Suppressor macrophage treated with lipopolysaccharide for 1 hour (primary cell): ENCODE results near the gene NOD1.
A peak's percentile ranks its signal among the peaks of the same experiment; 100 is the strongest.
"Not testable (repeated sequence)": the region's sequence is repeated elsewhere in the genome, so short reads cannot be mapped to it uniquely, and the experiment has no call there.

Source experiments
- DNase-seq, 3 donors: peaks; one replicate each; pipeline ENCODE4 v3.0.0-alpha.2; 2020 to 2022

Gene NOD1

DNA sequence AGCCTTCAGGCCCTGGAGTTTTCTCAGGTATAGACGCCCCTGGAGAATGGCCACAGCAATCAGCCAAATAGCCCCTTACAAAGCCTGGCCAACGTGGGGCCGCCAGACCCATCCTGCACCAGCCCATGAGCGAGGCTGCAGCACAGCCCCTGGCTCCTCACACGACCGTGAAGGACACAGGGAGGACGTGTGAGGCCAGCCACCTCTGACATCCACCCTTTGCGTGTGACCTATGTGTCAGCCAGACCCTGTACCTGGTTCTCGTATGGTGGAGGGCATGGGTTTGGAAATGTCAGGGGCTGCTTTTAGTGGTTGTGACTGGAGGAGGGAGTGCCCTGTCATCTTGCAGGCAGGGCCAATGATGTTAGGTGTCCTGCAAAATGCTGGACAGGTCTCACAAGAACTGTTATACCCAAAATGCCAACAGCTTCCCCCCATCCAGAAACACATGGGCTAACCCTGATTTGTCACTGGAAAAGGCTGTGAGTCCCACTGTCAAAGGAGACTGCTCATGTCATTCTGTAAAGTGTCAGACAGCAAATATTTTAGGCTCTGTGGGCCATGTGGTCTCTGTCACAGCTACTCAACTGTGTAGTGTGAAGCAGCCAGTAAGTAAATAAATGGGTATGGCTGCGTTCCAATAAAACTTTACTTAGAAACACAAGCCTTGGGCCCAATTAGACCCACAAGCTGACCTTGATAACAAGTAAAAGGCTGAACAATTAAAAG is 30.0 kb downstream of the NOD1 start:
- DNase-seq: no peak

DNA sequence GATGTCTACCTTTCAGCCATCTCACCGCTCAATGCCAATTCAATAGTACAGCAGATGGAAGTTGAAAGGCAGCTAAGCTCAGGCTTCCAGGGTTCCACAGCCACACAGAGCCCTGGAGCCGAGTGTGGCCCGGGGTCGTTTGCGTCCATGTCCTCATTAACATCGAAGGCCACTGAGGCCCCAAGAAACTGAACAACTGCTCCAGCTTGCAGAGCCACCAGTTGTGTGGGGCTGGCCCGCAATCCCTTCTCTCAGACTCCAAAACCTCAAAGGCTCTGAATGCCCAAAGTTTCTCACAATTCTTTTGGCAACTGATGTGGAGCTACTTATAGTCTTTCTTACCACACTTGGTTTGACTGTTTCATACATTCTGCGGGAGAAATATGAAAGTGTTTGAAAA is 31.1 kb downstream of the NOD1 start:
- DNase-seq: no peak

DNA sequence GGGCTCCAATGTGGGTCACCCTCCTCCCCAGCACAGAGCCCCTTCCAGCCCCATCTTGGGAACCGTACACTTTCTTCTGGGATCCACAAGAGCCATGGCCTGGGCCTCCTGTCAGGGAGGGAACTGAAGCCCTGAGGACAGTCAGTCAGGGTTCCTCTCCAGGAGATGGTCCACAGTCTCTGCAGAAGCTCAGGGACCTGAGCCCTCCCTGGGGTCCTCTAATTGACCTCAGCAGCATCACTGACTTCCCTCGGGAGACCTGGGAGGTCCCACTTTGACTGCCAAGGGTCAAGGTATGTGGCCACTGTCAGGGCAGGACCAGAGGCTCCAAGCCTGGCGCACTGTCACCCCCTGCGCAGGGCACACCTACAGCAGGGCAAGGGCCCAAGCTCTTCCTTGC is 32.3 kb downstream of the NOD1 start:
- DNase-seq: no peak

DNA sequence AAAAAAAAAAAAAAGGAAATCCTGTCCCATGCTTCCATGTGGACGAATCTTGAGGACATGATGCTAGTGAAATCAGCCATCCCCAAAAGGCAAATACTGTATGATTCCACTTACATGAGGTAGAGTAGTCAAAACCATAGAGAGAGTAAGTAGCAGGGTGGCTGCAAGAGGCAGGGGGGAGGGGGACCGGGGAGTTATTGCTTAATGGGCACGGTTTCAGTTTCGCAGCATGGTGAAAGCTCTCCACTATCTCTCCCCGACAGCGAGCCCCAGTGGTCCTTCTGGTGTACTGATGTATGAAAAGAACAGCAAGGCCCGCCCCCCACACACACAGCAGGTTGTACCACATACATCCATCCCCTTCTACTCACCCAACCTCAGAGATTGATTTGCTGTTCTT is 32.8 kb downstream of the NOD1 start:
- DNase-seq: peak; percentile 89 to 94 (median 91)

DNA sequence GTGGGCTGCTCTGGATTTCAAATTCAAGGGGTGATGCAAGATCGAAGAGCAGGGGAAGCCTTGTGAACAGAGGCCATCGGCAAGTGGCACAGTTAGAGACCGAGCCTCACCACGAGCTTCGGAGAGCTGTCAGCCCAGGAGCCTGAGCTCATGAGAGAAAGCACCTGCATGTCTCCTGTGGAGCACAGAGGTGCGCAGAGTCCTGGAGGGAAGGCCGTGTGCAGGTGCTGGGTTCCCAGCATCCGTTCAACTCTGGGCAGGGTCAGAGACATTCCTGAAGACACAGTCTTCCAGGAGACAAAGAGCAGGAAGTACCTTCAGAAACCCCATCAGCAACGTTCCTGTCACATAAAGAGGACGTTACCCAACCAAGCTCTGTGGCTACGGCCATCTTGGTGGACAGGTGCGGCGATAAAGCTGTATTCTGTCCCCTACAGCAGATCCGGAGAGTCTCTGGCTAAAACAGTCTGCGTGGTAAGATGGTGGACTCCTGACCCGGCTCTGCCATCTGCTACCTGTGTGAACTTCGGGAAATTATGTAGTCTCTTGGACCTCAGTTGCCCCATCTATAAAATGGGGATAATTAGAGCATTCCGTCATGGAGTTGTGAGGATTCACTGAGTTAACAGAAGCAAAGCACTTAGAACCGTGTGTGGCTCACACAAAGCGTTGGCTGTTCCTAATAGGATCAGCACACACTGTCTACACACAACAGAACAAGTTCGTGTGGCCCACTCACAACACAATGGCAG is 40.6 kb downstream of the NOD1 start:
- no peak for DNase-seq

DNA sequence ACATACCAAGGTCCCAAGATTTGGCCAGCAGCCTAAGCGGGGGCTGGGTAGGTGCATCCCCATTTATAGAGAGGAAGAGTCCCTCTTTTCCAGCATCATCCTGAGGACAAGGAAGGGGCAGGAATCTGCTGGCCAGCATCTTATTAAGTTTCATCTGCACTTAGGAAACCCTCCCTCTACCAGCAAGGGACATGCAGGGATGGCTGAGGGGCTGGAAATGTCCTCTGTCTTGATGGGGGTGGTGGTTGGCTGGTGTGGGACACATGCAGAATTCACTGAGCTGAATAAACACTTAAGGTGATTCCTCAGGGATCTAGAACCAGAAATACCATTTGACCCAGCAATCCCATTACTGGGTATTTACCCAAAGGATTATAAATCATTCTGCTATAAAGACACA is 42.1 kb downstream of the NOD1 start:
- DNase-seq: no peak

GRCh38 chr7:30436046-30436445 is 42.5 kb downstream of the NOD1 start:
- DNase-seq: no peak

DNA sequence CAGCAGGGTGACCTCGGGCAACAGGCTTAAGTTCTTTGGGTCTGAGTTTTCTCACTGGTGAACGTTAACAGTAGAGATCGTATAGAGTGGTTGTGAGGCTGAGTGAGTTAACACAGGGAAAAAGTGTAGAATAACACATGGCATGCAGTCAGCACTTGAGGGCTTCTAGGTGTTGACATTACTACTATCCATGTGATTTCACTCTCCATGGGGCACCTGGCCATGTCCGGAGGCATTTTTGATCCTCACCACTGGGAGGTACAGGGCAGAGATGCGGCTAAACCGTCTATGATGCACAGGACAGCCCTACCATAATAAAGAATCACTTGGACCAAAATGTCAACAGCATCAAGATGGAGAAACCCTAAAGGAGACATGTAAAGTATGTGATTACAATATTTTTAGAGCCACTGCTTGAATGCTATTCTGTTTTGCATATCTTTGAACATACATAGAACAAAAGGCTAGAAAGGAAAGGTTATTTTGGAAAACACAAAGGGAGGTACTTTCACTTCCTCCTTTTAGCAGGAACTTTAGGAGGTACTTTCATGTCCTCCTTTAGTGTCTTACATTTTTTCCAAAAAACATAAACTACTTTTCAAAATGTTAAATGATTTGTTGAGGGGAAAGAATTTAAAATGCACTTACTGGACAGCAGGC is 44.3 kb downstream of the NOD1 start:
- peak; percentile 38 to 65 (median 62) for DNase-seq

- no peak for DNase-seq
Observed at GRCh38 chr7:30433506-30433905, 45.1 kb downstream of the NOD1 start.

GRCh38 chr7:30433082-30433481 is 45.5 kb downstream of the NOD1 start:
- DNase-seq: peak; percentile 56 to 78 (median 76)

DNA sequence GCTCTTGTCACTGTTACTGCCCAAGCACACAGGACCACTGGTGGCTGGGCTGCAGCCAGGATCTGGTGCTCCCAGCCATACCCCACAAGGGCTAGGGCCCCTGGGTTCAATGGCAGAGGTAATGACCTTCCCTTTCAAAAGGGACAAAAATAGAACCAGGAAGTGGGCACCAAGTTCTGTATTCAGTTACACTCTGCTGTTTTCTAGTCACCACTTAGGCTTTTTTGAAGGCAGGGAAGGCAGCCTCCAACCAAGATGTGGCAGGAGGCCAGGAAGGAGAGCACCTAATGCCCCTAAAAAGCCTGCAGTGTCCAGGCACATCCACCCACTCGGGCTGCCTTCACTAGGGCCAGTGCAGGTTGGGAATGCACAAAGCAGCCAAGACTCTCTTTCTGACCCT is 47.8 kb downstream of the NOD1 start:
- DNase-seq: peak; percentile 35 to 43 (median 37)

- peak; percentile 62 to 75 (median 73) for DNase-seq
Observed at GRCh38 chr7:30430276-30430675, 48.3 kb downstream of the NOD1 start.

- peak; percentile 73 to 86 (median 85) for DNase-seq
Observed at GRCh38 chr7:30429156-30429530, 49.4 kb downstream of the NOD1 start.

DNA sequence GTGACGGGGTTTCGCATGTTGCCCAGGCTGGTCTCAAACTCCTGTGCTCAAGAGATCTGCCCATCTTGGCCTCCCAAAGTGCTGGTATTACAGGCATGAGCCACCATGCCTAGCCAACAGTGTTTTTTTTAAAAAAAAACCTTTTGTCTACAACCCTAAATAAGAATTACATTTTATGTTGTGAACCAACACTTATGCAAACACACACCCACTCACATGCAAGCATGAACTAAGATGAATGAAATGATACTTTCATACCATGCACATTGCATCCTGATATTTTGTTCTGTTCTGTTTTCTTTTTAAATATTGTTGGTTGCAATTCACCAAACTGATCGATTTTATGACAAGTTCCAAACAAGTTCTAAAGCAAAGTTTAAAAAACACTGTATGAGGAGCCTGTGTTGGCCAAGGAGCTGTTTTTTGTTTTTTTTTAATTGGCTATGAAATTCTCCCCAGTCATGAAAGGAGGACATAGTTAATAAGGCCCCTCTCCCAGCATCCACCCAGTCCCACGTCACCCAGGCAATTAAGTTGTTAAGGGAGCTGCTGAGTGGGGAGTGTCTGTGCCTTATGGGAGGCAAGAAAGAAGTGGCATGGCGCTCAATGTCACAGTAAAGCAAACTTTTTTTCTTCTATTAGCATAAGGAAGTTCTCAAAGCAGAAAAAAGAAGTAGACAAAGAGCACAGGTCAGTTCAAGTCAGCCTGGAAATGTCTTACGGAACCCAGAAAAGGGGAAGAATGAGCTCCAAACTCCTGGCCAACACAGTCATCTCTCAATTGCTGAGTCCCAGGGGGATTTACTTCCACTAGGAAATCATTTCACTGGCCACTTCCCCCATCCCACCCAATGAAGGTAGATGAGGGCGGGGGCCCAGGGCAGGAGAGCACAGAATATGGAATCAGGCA is 50.1 kb downstream of the NOD1 start:
- DNase-seq: peak; percentile 80 to 90 (median 85)

- DNase-seq: peak in 1 of 3 donors; percentile 20
Observed at GRCh38 chr7:30427296-30428070, 51.1 kb downstream of the NOD1 start.

DNA sequence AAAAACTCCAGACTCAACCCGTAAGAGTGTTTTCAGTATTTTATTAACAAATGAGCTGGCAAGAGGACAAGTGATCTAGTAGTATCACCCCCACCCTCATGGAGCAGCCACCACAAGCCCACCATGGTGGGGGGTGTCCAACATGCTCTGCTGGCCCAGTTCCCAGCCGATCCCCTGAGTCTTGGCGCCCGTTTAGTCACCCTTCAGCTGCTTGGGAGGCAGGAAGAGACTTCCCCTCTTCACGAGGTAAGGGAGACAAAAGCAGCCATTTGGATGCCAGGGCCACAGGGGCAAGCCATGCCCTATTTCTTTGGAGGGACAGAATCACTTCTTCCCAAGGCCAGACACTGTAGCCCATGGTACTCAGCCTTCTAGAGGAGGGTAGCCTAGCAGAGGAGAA is 54.1 kb downstream of the NOD1 start:
- no peak for DNase-seq

DNA sequence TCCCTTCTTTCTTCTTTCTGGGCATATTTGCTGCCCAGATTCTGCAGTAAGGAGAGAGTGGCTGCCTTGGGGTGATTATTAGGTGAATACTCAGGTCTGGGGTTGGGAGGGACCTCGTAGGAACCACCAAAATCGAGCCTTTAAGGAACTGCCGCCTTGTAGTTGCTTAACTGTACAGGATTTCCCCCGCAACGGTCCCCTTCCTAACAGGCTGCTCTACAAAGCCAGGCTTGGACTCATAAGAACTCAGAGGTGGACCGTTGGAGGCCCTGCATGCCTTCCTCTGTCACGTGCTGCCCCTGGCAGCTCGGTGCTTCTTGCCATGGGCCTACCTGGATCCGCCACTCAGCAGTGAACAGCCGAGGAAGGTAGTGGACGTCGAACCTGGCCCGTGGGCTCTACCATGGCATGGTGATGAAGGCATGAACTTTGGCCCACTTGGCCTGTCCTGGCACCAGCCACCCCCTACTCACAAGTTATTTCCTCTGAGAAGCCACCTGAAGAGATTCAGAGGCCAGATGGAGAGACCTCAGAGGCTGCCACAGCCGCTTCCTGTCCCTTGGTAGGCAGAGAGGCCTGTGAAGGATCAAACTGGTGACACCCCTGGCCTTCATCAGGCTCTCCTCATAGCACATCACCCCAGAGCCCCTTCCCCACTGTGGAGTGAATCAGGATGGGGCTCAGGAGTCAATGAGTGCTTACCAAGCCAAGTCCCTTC is 54.6 kb downstream of the NOD1 start:
- DNase-seq: peak in 2 of 3 donors; percentile 27 to 42

DNA sequence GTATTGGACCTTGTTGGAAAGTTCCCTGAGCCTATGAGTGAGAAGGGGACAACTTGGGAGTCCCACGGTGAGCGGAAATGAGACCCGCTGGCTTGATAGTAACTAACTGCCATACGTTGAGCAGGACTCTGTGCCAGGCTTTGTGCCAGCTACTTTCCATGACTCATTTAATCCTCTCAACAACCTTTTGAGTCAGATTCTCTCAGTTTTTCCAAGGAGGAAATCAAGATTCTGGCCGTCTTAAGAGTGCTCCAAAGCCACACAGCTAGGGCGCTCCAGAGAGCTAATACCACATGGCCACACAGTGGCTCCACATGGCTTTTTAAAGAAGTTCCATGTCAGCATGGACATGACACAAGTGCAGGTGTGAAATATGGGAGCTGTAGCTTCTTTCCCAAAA is 55.7 kb downstream of the NOD1 start:
- DNase-seq: no peak

DNA sequence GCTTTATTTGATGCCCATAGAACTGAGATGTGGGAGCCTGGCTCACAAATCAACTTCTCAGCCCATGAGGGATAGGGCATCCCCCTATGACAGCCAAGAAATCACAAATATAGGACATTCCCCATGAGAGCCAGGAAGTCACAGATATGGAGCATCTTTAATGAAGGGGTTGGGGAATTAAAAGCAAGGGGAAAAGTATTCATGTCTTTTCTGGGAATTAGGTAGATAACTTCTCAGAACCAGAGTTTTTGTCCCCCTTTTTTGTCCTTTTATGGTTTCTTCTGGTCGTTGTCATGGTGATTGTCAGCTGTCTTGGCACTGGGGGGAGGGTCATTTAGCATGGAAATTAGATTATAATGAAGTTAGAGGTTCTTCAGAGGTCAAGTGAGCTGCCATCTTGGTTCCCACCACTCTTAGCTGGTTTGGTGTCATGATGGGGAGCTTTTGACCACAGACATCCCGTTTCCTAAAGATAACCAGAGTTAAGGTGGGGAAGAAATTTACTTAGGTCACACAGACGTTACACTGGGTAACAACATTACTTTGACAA is 56.9 kb downstream of the NOD1 start:
- no peak for DNase-seq

GRCh38 chr7:30420662-30421061 is 57.9 kb downstream of the NOD1 start:
- DNase-seq: no peak

GRCh38 chr7:30420080-30420479 is 58.5 kb downstream of the NOD1 start:
- DNase-seq: not testable (repeated sequence)
